Germinal center (tissue), 1 donor: Measurements from ENCODE around the gene PGM5.
"Not testable (repeated sequence)": the region's sequence is repeated elsewhere in the genome, so short reads cannot be mapped to it uniquely, and the experiment has no call there.

Source experiments
- DNase-seq: peaks from one replicate; pipeline ENCODE4 v3.0.0; 2012; ENCODE audit warnings: mixed read lengths, low spot score

PGM5 gene

GRCh38 chr9:68356380-68357118, at the start of gene PGM5:
Gene PGM5, plus strand, starts transcription at chr9:68356611. Its CDS starts 517 bp downstream, at chr9:68357128.
- DNase-seq = not testable (repeated sequence)

DNA sequence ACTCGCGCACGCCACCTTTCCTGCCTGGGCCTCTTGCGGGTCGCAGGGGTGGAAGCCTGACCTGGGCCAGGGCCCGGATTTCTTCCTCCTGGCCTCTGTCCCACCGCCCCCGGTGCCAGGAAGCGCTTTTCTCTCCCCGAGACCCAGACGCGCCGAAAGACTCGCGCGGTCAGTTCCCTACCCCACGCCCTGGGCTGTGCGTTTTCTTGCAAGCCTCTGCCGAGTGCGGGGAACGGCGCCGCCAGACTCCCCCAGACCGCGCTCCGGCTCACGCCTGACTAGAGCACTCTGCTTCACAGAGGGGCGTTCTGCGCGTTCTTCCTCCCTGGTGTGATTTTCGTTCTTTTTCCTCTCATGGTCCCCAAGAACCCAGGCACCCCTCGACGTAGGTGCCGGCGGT, 49.3 kb upstream of the PGM5 start:
- not testable (repeated sequence) for DNase-seq

GRCh38 chr9:68307654-68308053, 48.8 kb upstream of the PGM5 start:
- DNase-seq = not testable (repeated sequence)

GRCh38 chr9:68311208-68311607, 45.2 kb upstream of the PGM5 start:
- DNase-seq = not testable (repeated sequence)

GRCh38 chr9:68318209-68318608, 38.2 kb upstream of the PGM5 start:
- DNase-seq = not testable (repeated sequence)

- DNase-seq = not testable (repeated sequence)
Measured at GRCh38 chr9:68323749-68324148, 32.7 kb upstream of the PGM5 start.

GRCh38 chr9:68324518-68324917, 31.9 kb upstream of the PGM5 start:
- DNase-seq = not testable (repeated sequence)

GRCh38 chr9:68329106-68329505, 27.3 kb upstream of the PGM5 start:
- not testable (repeated sequence) for DNase-seq

DNA sequence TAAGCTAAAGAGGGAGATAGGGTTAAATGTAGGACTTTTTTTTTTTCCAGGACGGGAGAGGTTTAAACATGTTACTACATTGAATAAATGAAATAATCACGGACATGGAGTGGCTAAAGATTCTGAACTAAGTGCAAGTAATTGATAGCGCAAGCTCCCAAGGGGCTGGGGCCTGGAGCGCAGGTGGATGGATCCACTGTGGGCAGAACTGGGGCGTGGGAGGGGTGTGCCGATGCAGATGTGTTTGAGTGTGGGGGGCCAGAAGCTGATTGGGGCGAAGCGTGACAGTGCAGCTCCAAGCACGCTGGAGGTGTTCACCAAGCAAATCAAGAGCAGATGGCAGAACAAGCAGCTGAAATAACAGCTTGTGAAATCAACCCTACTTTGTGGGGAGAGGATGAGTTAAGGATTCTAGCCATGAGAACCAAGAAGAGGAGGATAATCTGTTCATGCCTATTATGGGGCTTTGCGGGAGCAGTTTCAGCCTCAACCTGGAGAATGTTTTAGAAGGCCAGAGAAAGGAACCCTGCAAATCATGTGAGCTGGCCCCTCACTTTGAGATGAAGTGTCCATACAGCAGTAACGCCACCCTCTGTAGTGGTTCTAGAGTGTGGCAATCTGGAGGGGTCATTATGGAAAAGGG, 25.8 kb upstream of the PGM5 start:
- DNase-seq = not testable (repeated sequence)

GRCh38 chr9:68332122-68332521, 24.3 kb upstream of the PGM5 start:
- DNase-seq = not testable (repeated sequence)

DNA sequence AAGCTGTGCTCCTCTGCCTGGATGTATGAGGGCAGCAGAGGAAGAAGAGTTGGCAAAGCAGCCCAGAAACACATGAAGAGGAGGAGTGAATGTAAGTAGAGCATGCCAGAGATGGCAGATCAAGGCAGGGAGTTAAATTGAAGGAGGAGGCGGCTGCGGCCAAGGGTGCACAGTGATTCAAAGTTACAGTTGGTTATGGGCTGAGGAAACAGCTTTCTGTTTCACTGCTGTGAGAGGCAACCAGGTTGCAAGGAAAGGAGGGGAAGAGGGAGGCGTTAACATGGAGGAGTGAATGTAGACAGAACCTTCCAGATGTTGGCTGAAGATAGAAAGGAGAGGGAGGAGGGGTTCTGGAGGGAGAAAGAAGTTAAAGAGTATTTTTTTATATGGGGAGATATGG, 20.5 kb upstream of the PGM5 start:
- not testable (repeated sequence) for DNase-seq

- not testable (repeated sequence) for DNase-seq
Measured at GRCh38 chr9:68336639-68337339, 19.6 kb upstream of the PGM5 start.

GRCh38 chr9:68338000-68338399, 18.4 kb upstream of the PGM5 start:
- not testable (repeated sequence) for DNase-seq

- DNase-seq = not testable (repeated sequence)
Measured at GRCh38 chr9:68342265-68343025, 14.0 kb upstream of the PGM5 start.

GRCh38 chr9:68343242-68343641, 13.2 kb upstream of the PGM5 start:
- not testable (repeated sequence) for DNase-seq

DNA sequence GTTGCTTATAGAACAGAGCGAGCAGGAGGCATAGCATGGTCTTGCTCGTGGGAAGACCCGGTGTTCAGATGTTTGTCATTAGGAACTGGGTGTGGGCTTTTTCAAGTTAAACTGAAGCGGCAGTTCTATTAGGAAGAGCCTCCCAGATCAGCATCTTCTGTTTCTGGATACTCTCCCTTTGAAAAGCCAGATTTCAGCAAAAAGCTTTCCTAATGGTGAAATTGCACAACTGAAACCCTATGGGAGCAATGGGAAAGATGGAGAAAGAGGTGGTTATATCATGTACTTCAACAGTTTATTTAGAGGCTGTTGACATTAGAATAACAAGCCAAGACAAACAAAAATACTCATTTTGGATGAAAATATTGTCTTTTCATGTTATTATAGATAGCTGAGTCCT, 12.4 kb upstream of the PGM5 start:
- not testable (repeated sequence) for DNase-seq

DNA sequence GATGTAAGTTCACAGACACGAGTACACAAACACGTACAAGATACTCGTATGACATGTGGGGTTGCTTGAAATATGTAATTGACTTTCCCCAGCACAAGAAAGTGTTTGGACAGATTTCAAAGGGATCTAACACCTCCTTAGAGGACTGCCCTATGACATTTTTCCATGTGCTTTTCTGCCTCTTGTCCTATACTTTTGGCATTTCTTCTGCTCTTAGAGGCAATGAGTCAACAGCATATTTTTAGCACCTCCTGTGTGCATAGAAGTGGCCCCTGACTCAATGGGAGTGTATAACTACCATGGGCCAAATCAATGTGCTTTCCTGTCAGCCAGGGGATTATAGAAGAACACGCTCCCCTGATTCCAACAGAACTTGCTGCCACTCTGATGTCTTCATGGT, 4.7 kb upstream of the PGM5 start:
- not testable (repeated sequence) for DNase-seq

DNA sequence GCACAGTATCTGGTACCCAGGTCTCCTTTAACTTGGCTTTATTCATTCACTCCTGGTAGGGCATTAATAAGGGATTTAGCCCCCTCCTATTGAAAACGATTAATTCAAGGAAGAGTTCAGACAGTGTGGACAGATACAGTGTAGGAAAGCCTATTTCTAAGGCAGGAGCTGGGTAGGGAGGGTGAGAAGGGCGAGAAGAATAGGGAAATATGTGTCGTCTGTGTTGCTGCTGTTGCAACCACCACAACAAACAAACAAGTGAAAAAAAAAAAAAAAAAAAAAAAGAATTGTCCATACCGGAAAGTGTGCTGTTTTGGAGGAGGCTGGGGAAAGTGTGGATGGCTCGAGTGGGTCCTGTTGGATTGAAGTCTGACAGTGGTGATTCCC, 425 bp upstream of the PGM5 start:
- DNase-seq = not testable (repeated sequence)

DNA sequence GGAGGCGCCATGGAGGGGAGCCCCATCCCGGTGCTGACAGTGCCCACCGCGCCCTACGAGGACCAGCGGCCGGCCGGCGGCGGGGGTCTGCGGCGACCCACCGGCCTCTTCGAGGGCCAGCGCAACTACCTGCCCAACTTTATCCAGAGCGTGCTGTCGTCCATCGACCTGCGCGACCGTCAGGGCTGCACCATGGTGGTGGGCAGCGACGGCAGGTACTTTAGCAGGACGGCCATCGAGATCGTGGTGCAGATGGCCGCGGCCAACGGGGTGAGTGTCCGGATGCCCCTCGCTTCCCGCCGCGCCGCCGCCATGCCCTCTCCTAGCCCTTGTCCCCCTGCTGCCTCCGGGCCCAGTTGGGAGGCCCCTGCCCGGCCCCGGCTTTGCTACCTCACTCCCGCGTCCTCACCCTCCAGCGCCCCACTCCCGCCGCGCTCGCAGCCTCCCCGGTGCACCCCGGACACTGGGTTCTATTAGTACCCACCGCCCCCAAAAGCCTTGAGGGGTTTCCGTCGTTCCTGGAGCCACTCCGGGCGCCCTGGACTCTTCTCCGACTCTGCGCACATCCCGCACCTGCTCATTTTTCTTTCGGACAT, 806 bp downstream of the PGM5 start:
- not testable (repeated sequence) for DNase-seq

GRCh38 chr9:68366933-68367547, 10.6 kb downstream of the PGM5 start:
- DNase-seq = not testable (repeated sequence)

GRCh38 chr9:68375789-68376188, 19.4 kb downstream of the PGM5 start:
- not testable (repeated sequence) for DNase-seq
